ENCODE data around the gene MTNR1A.

The MTNR1A gene

GRCh38 chr4:186554914-186555827 is at the start of gene MTNR1A:
Gene MTNR1A, minus strand, starts transcription at chr4:186555567. Its CDS starts 202 bp downstream, at chr4:186555365.
- DNase-seq: peak; percentile 15 to 21

DNA sequence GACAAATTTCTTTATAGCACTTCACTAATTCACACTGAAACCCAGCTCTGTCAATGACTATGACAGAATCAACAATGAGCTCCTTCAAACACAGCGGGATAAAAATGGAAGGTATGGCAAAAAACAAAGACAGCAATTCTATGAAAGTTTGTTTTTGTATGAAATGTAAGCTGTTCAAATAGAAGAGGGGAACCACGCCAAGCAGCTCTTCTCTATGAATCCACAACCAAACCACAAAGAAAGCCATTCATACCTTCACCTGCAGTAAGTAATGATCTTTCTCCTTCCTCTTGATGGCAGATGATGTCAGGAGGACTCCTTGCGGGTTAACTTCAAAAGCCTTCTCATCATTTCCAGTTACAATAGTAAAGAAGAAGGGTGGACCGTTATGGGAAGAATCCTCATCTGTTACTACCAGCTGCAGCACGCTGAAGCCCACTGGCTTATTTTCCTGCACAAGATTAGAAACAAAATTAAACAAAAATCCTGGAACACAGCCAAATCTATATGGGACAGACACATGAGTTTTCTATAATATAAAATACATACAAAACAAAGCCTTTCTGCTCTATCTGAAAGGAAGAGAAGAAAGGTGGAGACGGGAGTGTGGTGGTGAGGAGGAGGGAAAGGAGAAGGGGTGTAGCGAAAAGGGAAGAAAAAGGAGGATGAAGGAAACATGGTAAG is 48.9 kb upstream of the MTNR1A start:
- no peak for DNase-seq

- DNase-seq: no peak
Measured at GRCh38 chr4:186602978-186603377, 47.6 kb upstream of the MTNR1A start.

DNA sequence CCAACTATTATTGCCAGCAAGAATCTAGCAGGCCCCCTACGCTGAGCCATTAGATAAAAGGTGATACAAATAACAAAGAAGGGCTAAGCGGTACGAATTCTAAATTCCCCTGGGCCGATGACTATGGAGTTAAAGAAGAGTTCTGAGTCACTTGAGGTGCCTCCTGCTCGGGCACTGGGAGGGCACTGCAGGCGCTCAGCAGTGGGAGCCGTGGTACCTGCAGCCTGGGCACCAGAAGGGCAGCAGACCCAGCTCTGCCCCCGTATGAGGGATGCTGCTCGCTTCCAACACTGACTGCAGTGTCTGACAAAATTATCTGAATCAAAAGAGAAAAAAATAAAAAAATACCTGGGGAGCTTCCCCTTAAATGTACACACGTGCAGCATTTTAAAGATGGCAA is 44.1 kb upstream of the MTNR1A start:
- DNase-seq: no peak

DNA sequence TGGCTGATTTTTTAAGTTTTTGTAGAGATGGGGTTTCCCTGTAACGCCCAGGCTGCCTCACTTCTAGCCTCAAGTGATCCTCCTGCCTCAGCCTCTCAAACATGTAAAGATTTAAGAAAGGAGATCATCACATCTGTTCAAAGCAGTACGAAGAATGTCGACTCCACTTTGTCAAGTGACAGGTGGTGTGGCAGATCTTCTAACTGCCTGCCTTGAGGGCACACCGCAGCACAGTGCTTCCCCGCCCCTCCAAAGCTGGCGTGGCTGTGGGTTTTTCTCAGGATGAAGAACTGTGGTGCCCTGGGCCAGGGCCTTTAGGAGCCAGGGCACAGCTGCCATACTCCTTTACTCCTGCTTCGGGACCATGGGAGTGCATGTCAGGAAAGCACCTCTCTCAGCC is 43.3 kb upstream of the MTNR1A start:
- DNase-seq: no peak

DNA sequence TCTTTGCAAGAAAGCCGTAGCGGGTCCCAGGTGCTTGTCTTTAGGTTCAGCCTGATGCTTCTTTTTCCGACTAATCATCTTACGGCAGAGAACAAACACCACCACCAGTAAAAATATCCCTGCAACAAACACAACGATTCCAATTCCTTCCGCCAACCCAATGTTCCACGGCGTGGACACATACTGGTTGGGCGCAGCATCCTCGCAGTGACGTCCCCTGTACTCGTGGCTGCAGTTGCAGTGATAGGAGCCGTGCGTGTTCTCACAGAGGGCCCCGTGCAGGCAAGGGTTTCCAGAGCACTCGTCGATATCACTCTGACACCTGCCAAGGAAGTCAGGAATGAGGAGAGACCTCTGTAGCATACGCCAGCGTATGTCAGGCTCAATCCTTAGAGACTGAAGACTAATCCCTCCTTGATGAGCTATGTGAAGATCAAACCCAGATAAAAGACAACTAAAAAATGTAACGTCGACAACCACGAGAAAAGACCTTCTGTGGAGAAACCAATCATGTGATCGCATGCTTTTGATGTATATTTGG is 41.6 kb upstream of the MTNR1A start:
- no peak for DNase-seq

- DNase-seq: no peak
Measured at GRCh38 chr4:186596346-186596745, 41.0 kb upstream of the MTNR1A start.

- DNase-seq: no peak
Measured at GRCh38 chr4:186593587-186593973, 38.2 kb upstream of the MTNR1A start.

- DNase-seq: no peak
Measured at GRCh38 chr4:186592966-186593586, 37.7 kb upstream of the MTNR1A start.

GRCh38 chr4:186592445-186592844 is 37.1 kb upstream of the MTNR1A start:
- DNase-seq: no peak

DNA sequence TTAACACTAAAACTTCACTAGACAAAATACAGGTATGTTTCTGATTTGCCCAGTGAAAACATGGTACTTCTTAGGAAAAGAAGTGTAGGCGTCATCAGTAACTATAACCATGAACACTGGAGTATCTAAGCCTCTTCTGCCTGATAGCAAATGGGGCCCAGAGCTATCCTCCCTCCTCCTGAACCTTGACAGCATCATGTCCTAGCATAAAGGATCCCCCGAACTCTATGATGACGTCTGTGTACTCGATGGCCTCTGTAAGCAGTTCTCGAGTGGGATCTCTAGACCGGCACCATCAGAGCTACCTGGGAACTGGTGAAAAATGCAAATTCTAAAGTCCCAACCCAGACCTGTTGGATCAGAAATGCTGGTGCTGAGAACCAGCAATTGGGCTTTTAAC is 36.3 kb upstream of the MTNR1A start:
- DNase-seq: no peak

DNA sequence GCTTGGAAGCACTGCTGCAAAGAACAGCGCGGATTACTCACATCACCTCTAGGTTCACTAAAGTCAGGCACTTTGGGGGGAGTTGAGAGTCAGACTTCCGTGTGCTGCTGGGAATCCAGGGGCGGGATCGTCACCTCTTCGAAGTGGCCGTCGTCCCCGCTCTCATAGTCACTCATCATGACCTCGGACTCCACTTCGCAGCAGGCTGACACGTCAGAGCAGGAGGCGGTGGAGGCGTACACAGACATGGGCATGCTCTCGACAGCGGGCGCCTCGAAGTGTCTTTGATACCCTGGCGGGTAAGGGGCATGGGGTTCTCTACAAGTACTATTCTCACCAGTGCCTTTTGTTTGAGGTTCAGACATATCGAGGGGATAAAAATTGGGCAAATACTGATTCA is 33.1 kb upstream of the MTNR1A start:
- no peak for DNase-seq

DNA sequence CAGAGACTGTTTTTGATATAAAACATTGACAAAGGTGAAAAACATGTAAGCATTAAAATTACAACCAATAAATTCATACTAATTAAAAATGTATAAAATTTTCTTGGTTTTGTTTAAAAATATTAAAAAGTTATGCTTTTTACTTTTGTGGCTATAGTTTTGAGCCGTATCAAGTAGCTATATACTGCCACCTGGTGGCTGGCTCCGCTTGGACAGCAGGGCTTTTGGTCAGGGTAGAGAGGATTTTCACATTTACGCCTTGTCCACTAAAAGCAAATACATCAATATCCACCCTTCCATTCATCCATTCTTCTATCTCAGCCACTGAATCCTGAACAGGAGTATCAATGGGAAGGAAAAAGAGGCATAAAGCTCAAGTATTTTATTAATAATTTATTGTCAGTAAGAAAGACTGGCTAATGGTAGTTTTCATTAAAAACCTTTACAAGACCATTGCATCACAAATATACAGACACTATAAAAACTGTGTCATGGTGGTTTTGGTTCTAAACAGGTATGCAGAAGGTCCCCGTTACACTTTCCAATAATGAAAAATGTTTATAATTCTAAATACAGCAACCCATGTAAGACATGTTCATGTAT is 32.1 kb upstream of the MTNR1A start:
- DNase-seq: no peak

DNA sequence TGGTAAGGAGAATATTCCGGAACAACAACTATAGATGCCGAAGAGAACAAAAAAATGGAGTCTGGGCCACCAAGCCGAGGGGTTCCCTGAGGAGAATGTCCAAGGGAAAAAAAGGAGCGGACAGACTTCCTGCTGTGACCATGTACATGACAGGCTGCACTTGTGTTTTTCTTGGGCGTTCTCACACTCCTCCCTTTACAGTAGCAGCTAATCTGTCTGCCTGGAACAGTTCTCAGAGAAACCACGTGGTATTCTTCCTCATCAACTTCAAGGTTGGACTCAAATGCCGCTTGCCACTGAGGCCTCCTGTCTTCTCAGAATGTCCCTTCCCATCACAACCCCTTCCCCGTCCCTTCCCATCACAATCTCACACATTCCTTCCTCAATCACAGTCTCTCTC is 30.8 kb upstream of the MTNR1A start:
- DNase-seq: no peak

DNA sequence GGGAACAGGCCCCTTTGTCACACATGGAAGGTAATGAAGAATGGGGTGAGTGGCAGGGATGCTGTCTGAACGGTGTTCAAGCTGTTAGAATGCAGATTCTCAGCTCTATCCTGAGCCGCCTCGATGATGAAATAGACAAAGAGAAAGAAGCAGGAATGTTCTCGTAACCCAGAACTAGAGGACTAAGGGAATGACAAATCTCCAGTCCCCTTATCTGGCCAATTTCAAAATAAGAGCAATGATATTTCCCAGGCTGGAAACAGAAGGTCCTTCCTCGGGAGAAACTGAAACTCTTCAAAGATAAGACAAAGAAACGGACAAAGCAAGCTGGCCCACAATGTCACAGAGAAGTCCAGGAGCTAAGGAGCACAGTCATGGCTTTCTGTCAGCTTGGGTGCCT is 29.5 kb upstream of the MTNR1A start:
- no peak for DNase-seq

DNA sequence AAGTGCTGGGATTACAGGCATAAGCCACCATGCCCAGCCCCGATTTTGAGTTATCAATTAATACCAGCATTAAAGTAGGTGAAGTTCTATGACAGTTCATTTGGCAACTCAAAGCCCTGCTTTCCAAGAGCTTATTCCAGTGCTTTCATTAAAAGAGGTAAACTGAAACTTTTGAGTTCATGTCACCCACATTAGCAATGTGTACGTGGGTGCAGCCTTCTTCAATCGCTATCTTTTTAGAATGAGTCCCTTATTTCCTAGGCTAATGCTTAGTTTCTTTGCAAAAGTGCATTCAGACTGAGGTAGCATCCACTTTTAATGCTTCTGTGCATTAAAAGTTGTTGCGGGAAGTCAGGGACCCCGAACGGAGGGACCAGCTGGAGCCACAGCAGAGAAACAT is 26.1 kb upstream of the MTNR1A start:
- DNase-seq: no peak

- no peak for DNase-seq
Measured at GRCh38 chr4:186580669-186581068, 25.3 kb upstream of the MTNR1A start.

- DNase-seq: no peak
Measured at GRCh38 chr4:186570193-186570996, 15.0 kb upstream of the MTNR1A start.

- no peak for DNase-seq
Measured at GRCh38 chr4:186569533-186570192, 14.3 kb upstream of the MTNR1A start.

DNA sequence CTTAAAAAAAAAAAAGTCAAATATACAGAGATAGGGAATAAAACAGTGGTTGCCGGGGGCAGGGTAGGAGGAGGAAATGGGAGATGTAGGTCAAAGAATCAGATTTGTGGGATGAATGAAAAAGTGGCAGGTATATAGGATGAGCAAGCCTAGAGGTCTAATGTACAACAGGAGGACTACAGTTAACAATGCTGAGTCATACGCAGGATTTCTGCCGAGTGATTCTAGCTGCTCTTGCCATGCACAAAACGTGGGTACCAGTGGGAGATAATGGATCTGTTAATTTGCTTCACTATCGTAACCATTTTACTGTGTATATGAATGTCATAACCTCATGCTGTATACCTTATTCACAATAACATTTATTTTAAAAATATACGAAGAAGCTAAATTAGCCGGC is 10.7 kb upstream of the MTNR1A start:
- DNase-seq: no peak

DNA sequence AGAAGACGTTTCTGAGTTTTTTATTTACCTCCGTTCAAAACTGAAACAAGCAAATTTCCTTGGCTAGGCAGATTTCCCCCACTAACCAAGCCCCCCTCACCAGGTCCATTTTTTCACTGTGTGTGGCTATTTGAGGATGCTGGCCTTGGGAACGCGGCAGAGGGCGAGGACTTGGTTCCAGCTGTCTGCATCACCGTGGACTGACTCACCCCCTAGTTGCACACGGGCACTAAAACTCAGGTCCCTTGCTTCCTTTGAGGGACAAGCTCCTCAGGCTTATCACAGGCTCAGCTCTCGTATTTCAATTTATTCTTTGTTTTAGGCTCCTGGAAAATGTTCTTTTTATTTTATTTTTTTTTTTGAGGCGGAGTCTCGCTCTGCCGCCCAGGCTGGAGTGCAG is 8.4 kb upstream of the MTNR1A start:
- no peak for DNase-seq

DNA sequence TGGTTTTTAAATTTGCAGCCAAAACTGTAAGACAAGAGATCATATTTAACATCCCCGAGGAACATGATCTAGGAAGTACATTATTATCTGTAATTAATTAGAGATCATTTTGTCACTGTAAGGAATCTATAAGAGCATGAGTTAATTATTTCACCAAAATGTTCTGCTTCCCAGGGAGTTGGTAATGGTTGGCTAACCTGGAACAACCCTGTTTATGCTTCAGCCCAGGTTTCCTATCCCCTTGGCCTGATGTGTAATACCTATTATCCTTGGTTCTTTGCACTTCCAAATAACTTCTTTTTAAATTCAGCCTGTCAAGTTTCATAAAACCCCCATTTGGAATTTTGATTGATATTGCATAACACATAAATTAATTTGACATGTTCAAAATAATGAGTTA is 6.4 kb upstream of the MTNR1A start:
- DNase-seq: no peak
